HCT116 (cell line): ENCODE results near the gene SH3TC1. TPM values are rescaled to one million over a fixed set of nuclear protein-coding genes. Genes with fewer than 3 reads are reported as not detected.

Experiments used
- ATAC-seq: fragments of 200-7000 bp; cut with Tn5 transposase; 2 replicates; pipeline ENCODE4 v1.9.1; 2020; ENCODE audit warnings: mild to moderate bottlenecking, moderate library complexity
- BruUV-seq: library from RNA; stranded (reverse); fragments of 400-500 nt; replicated peaks from 2 replicates; lab custom pipeline; 2021; lab: Mats Ljungman, UMichigan
- CTCF ChIA-PET: fragments of 300-600 bp; sonication (Branson Sonifier 250); formaldehyde crosslinking; loops from one replicate; lab custom pipeline; 2021; ENCODE audit warnings: antibody characterized with exemption; lab: Charles Lee
- POLR2A ChIA-PET: fragments of 300-600, 350-600 bp; sonication (Branson Sonifier 250); formaldehyde crosslinking; loops from one replicate; lab custom pipeline; 2021; ENCODE audit warnings: antibody characterized with exemption; lab: Charles Lee
- RAD21 ChIA-PET, 2 experiments: fragments of 300-600 bp; sonication (Branson Sonifier 250); formaldehyde crosslinking; loops; one replicate each; lab custom pipeline; 2023; ENCODE audit warnings: low total read pairs in 2 of 2; ENCODE audit not compliant: uncharacterized antibody in 2 of 2, unreplicated experiment in 2 of 2, low non-redundant PET in 1 of 2; lab: Charles Lee
- DNase-seq: peaks from one replicate; pipeline ENCODE4 v3.0.0-alpha.2; 2010; ENCODE audit warnings: low read depth, low spot score
- H2AFZ ChIP-seq: fragments of 200-600 bp; shearing (Covaris generic), sonication (generic); 2 replicates; pipeline ENCODE4 v1.6.1; 2017; ENCODE audit warnings: low read depth, mixed run types, mixed read lengths, antibody characterized with exemption, low read length; ENCODE audit not compliant: poor library complexity, severe bottlenecking
- H3K27ac ChIP-seq: 2 replicates; pipeline ENCODE4 v1.5.1; 2012; ENCODE audit warnings: low read depth, low read length
- H3K27me3 ChIP-seq: fragments of 200-600 bp; sonication (generic); 2 replicates; pipeline ENCODE4 v1.6.1; 2016; ENCODE audit warnings: mixed run types, low read length, mixed read lengths; ENCODE audit not compliant: insufficient read depth
- H3K36me3 ChIP-seq, 2 experiments: fragments of 200-500 bp in 1 of 2; fragments of 200-600 bp in 1 of 2; sonication (Bioruptor generic) in 1 of 2; sonication (generic) in 1 of 2; 2 replicates each; pipeline versions ENCODE4 v1.5.1 to v1.6.1; 2014 to 2016; ENCODE audit warnings: low read length in 2 of 2, inconsistent platforms in 1 of 2, mixed read lengths in 1 of 2, mixed run types in 1 of 2; ENCODE audit not compliant: insufficient read depth in 2 of 2, control insufficient read depth in 1 of 2
- H3K4me1 ChIP-seq, 2 experiments: fragments of 200-600 bp in 1 of 2; sonication (generic) in 1 of 2; 2 replicates each; pipeline versions ENCODE4 v1.5.1 to v1.6.1; 2012 to 2017; ENCODE audit warnings: low read length in 2 of 2, inconsistent platforms in 1 of 2, mild to moderate bottlenecking in 1 of 2, mixed read lengths in 1 of 2, mixed run types in 1 of 2, moderate library complexity in 1 of 2; ENCODE audit not compliant: insufficient read depth in 2 of 2, control insufficient read depth in 1 of 2
- H3K4me2 ChIP-seq: fragments of 200-600 bp; sonication (generic); 2 replicates; pipeline ENCODE4 v1.6.1; 2017; ENCODE audit warnings: mixed run types, low read length, mixed read lengths
- H3K4me3 ChIP-seq, 2 experiments: fragments of 200-600 bp in 1 of 2; sonication (generic) in 1 of 2; replicated peaks in 1 of 2; 2 replicates each; pipeline ENCODE4 v1.5.1; 2011 to 2016; ENCODE audit warnings: low read length in 2 of 2, control low read depth in 1 of 2, low read depth in 1 of 2, mild to moderate bottlenecking in 1 of 2, mixed read lengths in 1 of 2, mixed run types in 1 of 2
- H3K79me2 ChIP-seq: fragments of 200-600 bp; sonication (generic); 2 replicates; pipeline ENCODE4 v1.6.1; 2017; ENCODE audit warnings: mild to moderate bottlenecking, mixed run types, low read length, moderate library complexity, mixed read lengths; ENCODE audit not compliant: insufficient read depth
- H3K9ac ChIP-seq: fragments of 200-600 bp; sonication (generic); 2 replicates; pipeline ENCODE4 v1.6.1; 2016; ENCODE audit warnings: low read length, mixed read lengths
- H3K9me2 ChIP-seq: fragments of 200-600 bp; sonication (generic), shearing (Covaris generic); 2 replicates; pipeline ENCODE4 v1.6.1; 2017; ENCODE audit warnings: mixed run types, mild to moderate bottlenecking, moderate library complexity; ENCODE audit not compliant: insufficient read depth
- H3K9me3 ChIP-seq, 2 experiments: fragments of 200-500 bp in 1 of 2; fragments of 200-600 bp in 1 of 2; sonication (Bioruptor generic) in 1 of 2; sonication (generic) in 1 of 2; 2 replicates each; pipeline ENCODE4 v1.6.1; 2014 to 2017; ENCODE audit warnings: low read length in 2 of 2, mixed read lengths in 2 of 2, inconsistent platforms in 1 of 2, low read depth in 1 of 2, mild to moderate bottlenecking in 1 of 2, mixed run types in 1 of 2, moderate library complexity in 1 of 2; ENCODE audit not compliant: control insufficient read depth in 1 of 2, insufficient read depth in 1 of 2
- H4K20me1 ChIP-seq: fragments of 200-600 bp; sonication (generic), shearing (Covaris generic); 2 replicates; pipeline ENCODE4 v1.6.1; 2017; ENCODE audit warnings: mixed run types, mild to moderate bottlenecking, moderate library complexity; ENCODE audit not compliant: insufficient read depth
- CBX3 ChIP-seq: IDR thresholded peaks from 2 replicates; pipeline ENCODE4 v1.6.1; 2012; ENCODE audit warnings: low read depth
- EZH2phosphoT487 ChIP-seq: fragments of 200-600 bp; IDR thresholded peaks from 2 replicates; pipeline ENCODE4 v1.6.1; 2018; ENCODE audit warnings: antibody characterized with exemption, borderline replicate concordance
- FOSL1 ChIP-seq: IDR thresholded peaks from 2 replicates; pipeline ENCODE4 v1.6.1; 2012; ENCODE audit warnings: low read depth
- POLR2A ChIP-seq: IDR thresholded peaks from 2 replicates; pipeline ENCODE4 v1.7.0; 2011; ENCODE audit warnings: borderline replicate concordance; ENCODE audit not compliant: insufficient read depth, insufficient read length; ENCODE audit errors: extremely low read depth
- SRF ChIP-seq: IDR thresholded peaks from 2 replicates; pipeline ENCODE4 v1.6.1; 2012; ENCODE audit warnings: low read depth
- ZFX ChIP-seq: fragments of 450-650 bp; IDR thresholded peaks from 2 replicates; pipeline ENCODE4 v1.6.1; 2017
- intact Hi-C: fragments of 100-400 bp; cut with micrococcal nuclease; formaldehyde crosslinking; loops from 2 replicates; pipeline ENCODE4 v1.10.0; 2022
- total RNA-seq: library from RNA; stranded (reverse); gene quantifications from one replicate; pipeline ENCODE4 v1.2.1, GENCODE V29; 2021; ENCODE audit not compliant: unreplicated experiment
- TF ChIP-seq, protein P1 (sequence below): IDR thresholded peaks from 2 replicates; pipeline ENCODE4 v1.6.1; 2012

Gene SH3TC1
- total RNA-seq, 1 experiment from 2014 or later = 12.5 TPM

DNA sequence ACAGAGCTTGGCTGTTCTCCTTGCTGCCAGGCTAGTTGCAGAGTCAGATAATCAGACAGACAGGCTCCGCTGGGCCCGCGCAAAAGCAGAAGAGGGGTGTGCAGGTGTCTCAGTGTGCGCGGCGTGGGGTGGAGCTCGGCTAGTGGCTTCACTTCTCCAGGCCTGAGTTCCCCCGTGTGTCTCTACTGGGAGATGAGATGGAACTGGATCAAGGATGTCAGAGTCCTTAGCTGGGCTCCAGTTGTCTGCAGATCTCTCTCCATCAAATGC lies 91.5 kb downstream of the SH3TC1 start:
- Histone ChIP-seq H3K36me3 (no peaks in the 10 kb centered on the region), H3K79me2 (no peaks in the 10 kb centered on the region), H3K4me2 (no peak overlapping the region), H3K9me2 (no peaks in the 10 kb centered on the region), H3K4me3 (no peak overlapping the region), H3K9me3 (no peaks in the 10 kb centered on the region), H3K27me3 (no peaks in the 10 kb centered on the region), H3K27ac (no peak overlapping the region), H3K9ac (no peak overlapping the region), H4K20me1 (no peaks in the 10 kb centered on the region), H2AFZ (no peak overlapping the region), H3K4me1 (no peaks in the 10 kb centered on the region)
- ChIA-PET POLR2A (no interaction called here), CTCF (interaction anchor here (1.4 kb wide), 1 partner anchor 24 kb away, joined by 4 read pairs; no protein-coding TSS in a partner anchor), RAD21 (no interaction called here)
- no peak for DNase-seq
- TF ChIP-seq ZFX (no peak), CBX3 (no peak), SRF (no peak), POLR2A (no peak), EZH2phosphoT487 (no peak), FOSL1 (no peak)
- TF ChIP-seq, protein P1, sequence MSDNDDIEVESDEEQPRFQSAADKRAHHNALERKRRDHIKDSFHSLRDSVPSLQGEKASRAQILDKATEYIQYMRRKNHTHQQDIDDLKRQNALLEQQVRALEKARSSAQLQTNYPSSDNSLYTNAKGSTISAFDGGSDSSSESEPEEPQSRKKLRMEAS = no peak
- no peak for ATAC-seq
- intact Hi-C loops = no loop called here
- BruUV-seq = no TSS peak

Other genes starting within 250 kb of the SH3TC1 start
- 6.1 TPM for gene ABLIM2, start 40.5 kb upstream of the SH3TC1 start, total RNA-seq
- not detected for gene HTRA3, start 70.5 kb downstream of the SH3TC1 start, total RNA-seq
- 16.9 TPM for gene ACOX3, start 241.4 kb downstream of the SH3TC1 start, total RNA-seq
- 25.8 TPM for gene TRMT44, start 241.5 kb downstream of the SH3TC1 start, total RNA-seq